Ovary (tissue), 3 donors: ENCODE results near the gene TCEANC2.

Experiments used
- POLR2A ChIP-seq: fragments of 450-650 bp; IDR thresholded peaks from one replicate; pipeline ENCODE4 v1.6.1; 2017; ENCODE audit warnings: antibody characterized with exemption, mild to moderate bottlenecking, moderate library complexity
- TF ChIP-seq, protein P1 (sequence below), 3 donors: fragments of 450-650 bp in 2 of 3; fragments of 200-600 bp in 1 of 3; IDR thresholded peaks; one replicate each; pipeline versions ENCODE4 v1.5.1 to v1.8.0; 2016 to 2022; ENCODE audit warnings: antibody characterized with exemption in 3 of 3, mild to moderate bottlenecking in 1 of 3
- donor health status: DM: no; HTN: no; CAD: no.

DNA sequence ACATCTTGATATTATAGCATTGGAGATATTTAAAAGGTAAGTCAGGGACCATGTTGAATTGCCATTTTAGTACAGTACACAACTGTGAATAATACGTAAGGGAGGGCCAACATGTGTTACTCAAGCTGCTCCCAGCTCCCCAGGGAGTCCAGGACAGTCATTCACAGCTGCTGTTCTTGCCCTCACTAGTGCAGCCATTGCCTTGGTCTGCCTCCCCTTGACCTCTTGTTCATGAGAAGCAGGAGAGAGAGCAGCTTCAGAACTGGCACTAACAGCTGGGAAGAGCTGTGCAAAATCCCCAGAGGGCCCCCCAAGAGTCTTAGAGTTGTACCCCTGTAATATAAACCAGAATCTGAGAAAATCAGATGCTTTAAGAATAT is 16.4 kb downstream of the TCEANC2 start:
- TF ChIP-seq POLR2A, result no peak
- TF ChIP-seq, protein P1, sequence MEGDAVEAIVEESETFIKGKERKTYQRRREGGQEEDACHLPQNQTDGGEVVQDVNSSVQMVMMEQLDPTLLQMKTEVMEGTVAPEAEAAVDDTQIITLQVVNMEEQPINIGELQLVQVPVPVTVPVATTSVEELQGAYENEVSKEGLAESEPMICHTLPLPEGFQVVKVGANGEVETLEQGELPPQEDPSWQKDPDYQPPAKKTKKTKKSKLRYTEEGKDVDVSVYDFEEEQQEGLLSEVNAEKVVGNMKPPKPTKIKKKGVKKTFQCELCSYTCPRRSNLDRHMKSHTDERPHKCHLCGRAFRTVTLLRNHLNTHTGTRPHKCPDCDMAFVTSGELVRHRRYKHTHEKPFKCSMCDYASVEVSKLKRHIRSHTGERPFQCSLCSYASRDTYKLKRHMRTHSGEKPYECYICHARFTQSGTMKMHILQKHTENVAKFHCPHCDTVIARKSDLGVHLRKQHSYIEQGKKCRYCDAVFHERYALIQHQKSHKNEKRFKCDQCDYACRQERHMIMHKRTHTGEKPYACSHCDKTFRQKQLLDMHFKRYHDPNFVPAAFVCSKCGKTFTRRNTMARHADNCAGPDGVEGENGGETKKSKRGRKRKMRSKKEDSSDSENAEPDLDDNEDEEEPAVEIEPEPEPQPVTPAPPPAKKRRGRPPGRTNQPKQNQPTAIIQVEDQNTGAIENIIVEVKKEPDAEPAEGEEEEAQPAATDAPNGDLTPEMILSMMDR (IDR thresholded peaks at IDR 0.05), result no peak
